HG03575 (cell line): ENCODE measurements around the gene HOXA11.

ENCODE experiments used
- ATAC-seq: cut with Tn5 transposase; IDR thresholded peaks from one replicate; pipeline ENCODE4 v1.9.1; 2021; ENCODE audit not compliant: unreplicated experiment, insufficient number of reproducible peaks, low FRiP score; ENCODE audit errors: extremely low read depth

Gene HOXA11

GRCh38 chr7:27173511-27173955 is 11.5 kb downstream of the HOXA11 start:
- no peak for ATAC-seq

DNA sequence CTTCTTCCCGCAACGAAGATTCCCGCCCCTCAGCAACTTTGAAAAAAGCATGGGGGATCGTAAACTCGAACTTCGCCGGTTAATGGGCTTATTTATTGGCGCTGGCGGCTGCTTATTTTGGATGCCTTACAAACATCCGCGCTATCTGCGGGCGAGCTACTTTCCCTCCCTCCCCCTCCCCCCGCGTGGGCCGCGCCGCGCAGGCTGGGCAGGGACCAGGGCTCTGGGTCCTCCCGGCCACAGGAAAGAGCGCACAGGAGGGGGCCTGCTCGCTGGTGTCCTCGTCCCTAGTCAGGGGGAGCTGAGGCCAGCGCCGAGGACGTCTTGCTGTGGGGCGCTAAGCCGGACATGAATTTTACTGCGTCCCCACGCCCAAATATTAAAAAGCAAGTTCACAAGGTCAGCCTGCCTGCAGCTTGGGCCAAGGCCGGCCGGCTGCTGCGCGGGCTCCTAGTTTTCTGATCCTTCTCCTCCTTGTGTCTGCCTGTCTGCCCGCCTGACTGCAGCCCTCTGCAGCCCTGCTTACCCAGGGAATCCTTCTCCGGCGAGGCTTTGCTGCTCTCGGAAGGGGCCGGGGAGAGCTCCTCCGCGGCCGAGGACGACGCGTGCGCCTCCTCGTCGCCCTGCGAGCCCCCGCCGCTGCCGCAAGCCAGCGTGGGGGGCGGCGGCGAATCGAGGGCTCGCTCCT is 12.1 kb downstream of the HOXA11 start:
- no peak for ATAC-seq

GRCh38 chr7:27172315-27172774 is 12.7 kb downstream of the HOXA11 start:
- ATAC-seq, result no peak

DNA sequence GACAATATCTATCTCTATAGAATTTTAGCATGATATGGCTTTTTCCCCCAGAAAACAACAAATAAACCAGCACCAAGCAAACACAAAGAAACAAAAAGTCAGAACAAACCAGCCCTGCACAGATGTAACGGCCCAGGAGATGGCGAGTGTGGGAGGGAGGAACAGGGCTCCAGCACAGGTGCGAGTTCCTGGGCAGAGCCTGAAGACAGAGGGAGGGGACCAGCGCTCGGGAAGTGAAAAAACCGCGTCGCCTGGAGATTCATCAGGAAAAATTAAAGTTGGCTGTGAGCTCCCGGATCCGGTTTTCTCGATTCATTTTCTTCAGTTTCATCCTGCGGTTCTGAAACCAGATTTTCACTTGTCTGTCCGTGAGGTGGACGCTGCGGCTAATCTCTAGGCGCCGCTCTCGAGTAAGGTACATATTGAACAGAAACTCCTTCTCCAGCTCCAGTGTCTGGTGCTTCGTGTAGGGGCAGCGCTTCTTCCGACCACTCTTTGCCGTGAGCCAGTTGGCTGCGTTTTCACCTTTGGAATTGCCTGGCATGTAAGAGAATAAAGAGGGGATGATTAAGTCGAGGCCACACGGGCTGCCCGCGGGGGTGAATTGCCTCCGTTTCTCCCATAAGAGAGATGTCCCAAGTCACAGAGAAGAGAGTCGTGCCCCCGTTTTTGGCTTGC is 13.3 kb downstream of the HOXA11 start:
- ATAC-seq, result no peak

GRCh38 chr7:27171325-27171636 is 13.8 kb downstream of the HOXA11 start:
- ATAC-seq, result no peak

GRCh38 chr7:27170426-27171324 is 14.4 kb downstream of the HOXA11 start:
- no peak for ATAC-seq

DNA sequence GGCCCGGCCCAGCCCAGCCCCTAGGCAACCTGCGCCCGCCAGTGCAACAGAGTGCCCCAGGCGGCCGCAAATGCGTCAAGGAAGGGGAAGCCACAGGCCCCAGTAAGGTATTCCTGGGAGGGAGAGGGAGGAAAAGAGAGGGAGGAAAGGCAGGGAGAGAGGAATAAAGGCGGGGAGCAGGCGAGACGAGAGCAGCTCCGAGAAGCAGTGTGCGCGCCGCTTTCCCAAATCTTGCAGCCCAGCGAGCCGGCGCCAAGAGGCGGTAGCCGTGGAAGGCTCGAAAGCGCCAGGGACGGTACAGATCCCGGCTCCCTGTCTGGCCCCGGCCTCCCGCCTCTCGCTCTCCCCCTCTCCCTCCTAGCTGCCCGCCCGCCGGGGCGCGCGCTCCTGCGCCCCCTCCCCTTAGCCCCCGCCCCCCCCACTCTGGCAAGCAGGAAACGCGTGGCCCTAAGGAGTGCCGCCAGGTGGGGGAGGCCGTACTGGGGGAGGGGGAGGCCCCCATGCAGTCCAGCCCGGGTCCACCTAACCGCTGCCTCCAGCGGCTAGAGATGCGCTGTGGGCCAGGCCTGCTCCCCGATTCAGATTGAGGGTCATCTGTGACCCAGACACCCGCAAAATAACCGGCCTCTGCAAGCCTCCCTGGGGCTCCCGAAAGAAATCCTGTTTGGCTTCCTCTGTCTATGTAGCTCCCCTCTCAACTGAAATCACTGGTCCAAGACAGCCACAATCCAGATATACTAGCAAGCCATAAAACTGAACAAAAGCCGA is 15.2 kb downstream of the HOXA11 start:
- ATAC-seq, result no peak

DNA sequence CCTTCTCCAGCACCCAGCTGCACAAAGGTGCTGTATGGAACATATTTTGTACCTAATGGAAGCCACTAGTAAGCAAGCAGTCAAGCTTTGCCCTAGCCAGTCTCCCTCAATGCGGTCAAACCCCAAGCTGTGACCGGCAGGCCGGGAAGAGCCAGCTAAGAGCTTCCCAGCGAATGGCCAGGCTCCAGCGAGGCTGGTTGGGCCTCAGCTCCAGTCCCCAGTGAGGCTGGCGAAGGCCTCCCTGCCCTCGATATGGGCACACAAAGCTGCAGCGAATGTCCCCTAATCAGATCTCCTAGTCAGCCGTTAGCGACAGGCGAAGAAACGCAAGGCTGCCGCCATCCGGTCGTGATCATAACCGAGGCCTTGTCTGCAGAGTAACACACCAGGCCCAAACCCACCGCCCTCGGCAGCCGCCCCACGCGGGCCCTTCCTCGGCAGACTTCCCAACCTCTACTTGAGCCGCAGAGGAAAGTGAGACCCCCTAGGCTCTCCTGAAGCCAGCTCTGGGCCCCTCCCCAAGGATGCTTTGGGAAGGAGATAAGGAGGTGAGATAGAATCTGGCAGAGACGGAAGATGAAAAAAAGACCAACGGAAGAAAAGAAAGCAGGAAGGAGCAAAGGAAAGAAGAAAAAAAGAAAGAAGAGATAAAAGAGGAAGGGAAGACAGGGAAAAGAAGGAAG is 16.6 kb downstream of the HOXA11 start:
- no peak for ATAC-seq

DNA sequence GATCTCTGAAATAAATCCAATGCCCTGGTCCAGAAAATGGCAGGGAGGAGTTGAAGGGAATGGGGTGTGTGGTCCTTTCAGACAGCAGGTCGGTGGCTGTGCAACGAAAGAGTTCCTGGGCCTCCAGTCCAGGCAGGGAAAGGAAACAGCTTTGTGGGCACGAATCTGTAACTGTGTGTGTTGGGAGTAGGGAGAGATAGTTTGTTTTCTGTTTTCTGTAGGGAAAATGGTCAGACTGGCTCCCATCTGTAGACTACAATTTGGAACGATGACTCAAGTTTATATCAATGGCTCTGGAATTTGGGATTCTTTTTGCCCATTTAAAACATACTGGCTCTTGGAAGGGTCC is 17.1 kb downstream of the HOXA11 start:
- ATAC-seq, result no peak

GRCh38 chr7:27166531-27167505 is 18.2 kb downstream of the HOXA11 start:
- ATAC-seq, result no peak

DNA sequence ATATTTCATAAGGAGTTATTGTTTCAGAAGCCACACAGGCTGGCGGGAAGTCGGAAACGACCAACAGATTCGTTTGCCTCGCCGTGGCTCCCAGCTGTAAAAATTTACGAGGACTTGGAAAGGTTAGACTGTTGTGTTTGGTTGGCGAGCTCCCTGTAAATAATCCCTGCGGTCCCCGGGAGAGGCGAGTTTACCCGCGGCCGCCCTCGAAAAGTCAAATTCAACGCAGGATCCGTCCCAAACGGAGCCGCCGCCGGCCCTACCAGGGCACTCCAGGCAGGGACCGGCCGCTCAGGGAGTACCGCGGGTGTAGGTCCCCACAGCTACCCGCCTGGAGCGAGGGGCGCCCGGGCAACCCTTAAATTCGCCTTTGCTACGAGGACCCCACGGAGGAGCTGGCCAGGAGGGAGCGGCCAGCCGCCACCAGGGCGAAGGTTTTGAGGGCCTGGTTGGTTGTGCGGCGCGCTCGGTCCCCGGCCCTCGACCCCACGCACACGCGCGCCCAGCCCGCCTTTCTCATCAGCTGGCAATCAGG is 19.0 kb downstream of the HOXA11 start:
- ATAC-seq, result no peak

GRCh38 chr7:27165089-27165995 is 19.7 kb downstream of the HOXA11 start, which contains the start of gene HOXA9:
TSS of gene HOXA9 (minus strand) at chr7:27165537. CDS start at chr7:27165457, 80 bp downstream.
- no peak for ATAC-seq

DNA sequence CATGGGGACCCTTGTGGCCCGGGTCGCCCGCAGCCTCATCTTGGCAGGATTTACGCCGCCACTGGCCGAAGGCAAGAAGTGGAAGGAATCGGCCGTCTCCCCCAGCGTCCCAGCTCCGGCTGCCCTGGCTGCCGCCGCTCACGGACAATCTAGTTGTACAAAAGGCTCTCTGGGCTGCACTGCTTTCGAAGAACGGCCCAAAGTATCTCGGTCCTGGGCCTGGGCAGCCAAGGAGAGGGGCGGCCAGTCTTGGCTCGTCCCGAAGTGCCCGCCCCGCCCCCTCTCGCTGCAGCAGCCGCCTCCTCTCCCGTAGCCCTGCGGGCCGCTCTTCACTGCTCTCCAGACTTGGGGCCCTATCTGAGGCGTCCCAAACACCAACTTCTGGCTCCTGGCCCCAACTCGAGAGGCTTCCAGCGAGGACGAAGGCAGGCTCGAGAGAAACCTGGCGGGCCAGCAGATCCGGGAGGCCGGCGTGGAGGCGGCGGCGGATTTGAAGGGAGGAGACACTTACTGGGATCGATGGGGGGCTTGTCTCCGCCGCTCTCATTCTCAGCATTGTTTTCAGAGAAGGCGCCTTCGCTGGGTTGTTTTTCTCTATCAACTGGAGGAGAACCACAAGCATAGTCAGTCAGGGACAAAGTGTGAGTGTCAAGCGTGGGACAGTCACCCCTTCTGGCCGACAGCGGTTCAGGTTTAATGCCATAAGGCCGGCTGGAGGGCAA is 20.5 kb downstream of the HOXA11 start:
- ATAC-seq, result no peak

DNA sequence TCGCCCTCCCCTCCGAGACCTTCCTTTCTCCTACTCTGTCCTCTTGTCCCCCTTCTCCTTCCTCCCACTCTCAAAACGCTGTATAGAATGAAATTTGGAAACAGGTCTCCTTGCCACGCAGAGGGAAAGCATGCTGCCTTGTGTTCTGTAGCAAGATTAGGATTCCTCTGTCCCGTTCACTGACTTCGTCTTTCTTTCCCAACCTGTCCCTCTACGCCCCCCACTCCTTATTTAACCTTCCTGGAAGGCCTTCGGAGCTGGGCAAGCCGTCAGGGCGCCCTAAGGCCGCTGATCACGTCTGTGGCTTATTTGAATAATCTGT is 21.0 kb downstream of the HOXA11 start:
- no peak for ATAC-seq

DNA sequence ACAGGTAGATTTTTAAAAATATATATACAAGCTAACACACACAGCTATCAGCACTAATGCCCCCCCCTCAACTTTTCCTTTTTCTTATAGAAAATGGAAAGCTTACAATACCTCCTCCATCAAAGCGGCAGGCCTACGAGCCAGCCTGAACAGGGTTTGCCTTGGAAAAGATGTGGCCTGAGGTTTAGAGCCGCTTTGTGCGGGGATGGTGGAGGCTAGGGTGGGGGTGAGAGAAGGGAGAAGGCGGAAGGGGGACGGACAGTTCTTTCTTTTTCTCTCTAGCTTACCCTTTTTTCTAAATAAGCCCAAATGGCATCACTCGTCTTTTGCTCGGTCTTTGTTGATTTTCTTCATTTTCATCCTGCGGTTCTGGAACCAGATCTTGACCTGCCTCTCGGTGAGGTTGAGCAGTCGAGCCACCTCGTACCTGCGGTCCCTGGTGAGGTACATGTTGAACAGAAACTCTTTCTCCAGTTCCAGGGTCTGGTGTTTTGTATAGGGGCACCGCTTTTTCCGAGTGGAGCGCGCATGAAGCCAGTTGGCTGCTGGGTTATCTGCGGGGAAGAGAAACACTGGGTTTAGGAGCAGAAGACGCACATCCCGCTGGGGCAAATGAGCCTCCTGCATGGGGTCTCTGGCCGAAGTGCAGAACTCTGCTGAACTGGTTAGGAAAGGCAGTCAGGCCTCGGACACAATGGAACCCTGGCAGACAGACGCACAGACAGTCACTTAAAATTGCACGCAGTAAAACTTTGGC is 21.6 kb downstream of the HOXA11 start:
- ATAC-seq, result no peak
